ENCODE measurements around the gene SORCS1. TPM values are rescaled to one million over a fixed set of nuclear protein-coding genes. Genes with fewer than 3 reads are reported as not detected.

SORCS1 gene
- total and polyA plus RNA-seq, 2 of the 13 experiments (the other 11 are each of a cell fraction or from before 2014, with no cell fraction given): not detected

DNA sequence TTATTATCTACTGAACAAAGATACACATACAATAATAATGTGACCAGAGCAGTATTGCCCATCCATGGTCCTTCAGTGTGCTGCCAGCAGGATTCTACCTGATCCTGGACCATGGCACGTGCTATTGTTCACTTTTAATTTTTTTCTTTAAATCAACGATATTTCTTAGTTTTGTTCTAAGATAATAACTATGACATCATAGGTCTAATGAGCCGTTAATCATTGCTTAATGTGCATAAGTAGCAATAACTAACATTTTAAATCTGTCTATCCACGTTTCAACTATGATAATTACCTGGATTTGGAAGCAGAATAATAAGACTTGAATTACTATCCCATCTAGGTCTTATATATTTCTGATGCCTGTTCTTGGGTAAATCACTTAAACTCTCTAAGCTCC lies 253.8 kb downstream of the SORCS1 start:
- ATAC-seq: no peak
- 2% methylated on average over 4 of the region's 4 CpGs for WGBS (ENCODE audit: low lambda C conversion rate)
- no peak overlapping the region for H3K4me3 ChIP-seq (replicated peaks in 1 of 3; ENCODE audit: insufficient read depth in 1 of 3, low read depth in 2 of 3, low read length in 3 of 3)
- peaks cover 44% of the 10 kb centered on the region for H3K9me3 ChIP-seq (ENCODE audit: low read length)
- no TSS peak for BruUV-seq (replicated peaks)
- H3K79me2 ChIP-seq (ENCODE audit: insufficient read depth, low read length): no peaks in the 10 kb centered on the region
- intact Hi-C loops (cut with micrococcal nuclease; ENCODE audit: unreplicated experiment) (no loop called here), in situ Hi-C loops (cut with HindIII; ENCODE audit: extremely low pct_ligation_motif_present, low pct_unique_long_range_greater_than_20kb) (no loop called here)
- FAIRE-seq: no peak
- no peaks in the 10 kb centered on the region for H3K36me3 ChIP-seq (replicated peaks in 1 of 2; ENCODE audit: control insufficient read depth in 1 of 2, insufficient read depth in 2 of 2, low read length in 2 of 2)
- ChIA-PET POLR2A (no interaction called here), CTCF (ENCODE audit: low intra/inter-chr PET ratio, low total read pairs) (no interaction called here)
- H3K4me2 ChIP-seq (ENCODE audit: low read depth, low read length): no peak overlapping the region
- H3K27ac ChIP-seq (ENCODE audit: extremely low read length, insufficient read depth, low read length): no peak overlapping the region
- H2AFZ ChIP-seq (ENCODE audit: low read length): no peak overlapping the region
- no peak overlapping the region for H3K9ac ChIP-seq (ENCODE audit: insufficient read depth, low read depth, low read length)
- no peaks in the 10 kb centered on the region for H3K27me3 ChIP-seq (ENCODE audit: control insufficient read depth in 1 of 2, insufficient read depth in 2 of 2, low read length in 2 of 2)
- H3K4me1 ChIP-seq (ENCODE audit: insufficient read depth, low read length): no peaks in the 10 kb centered on the region
- TF ChIP-seq PRPF4 (IDR thresholded peaks at IDR 0.05; ENCODE audit: low read depth, low read length, poor library complexity, severe bottlenecking) (no peak), ZNF205 (CRISPR knock-in tag; IDR thresholded peaks at IDR 0.05) (no peak), MXD4 (CRISPR knock-in tag; IDR thresholded peaks at IDR 0.05) (no peak), ETV5 (CRISPR knock-in tag; IDR thresholded peaks at IDR 0.05; ENCODE audit: borderline replicate concordance) (no peak), ATF7 (IDR thresholded peaks at IDR 0.05) (peak; percentile 82), ATF7 (CRISPR knock-in tag; IDR thresholded peaks at IDR 0.05) (no peak)
- TF ChIP-seq, protein P1, sequence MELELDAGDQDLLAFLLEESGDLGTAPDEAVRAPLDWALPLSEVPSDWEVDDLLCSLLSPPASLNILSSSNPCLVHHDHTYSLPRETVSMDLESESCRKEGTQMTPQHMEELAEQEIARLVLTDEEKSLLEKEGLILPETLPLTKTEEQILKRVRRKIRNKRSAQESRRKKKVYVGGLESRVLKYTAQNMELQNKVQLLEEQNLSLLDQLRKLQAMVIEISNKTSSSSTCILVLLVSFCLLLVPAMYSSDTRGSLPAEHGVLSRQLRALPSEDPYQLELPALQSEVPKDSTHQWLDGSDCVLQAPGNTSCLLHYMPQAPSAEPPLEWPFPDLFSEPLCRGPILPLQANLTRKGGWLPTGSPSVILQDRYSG (CRISPR knock-in tag; IDR thresholded peaks at IDR 0.05): no peak
- TF ChIP-seq, protein P2, sequence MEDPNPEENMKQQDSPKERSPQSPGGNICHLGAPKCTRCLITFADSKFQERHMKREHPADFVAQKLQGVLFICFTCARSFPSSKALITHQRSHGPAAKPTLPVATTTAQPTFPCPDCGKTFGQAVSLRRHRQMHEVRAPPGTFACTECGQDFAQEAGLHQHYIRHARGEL (CRISPR knock-in tag; IDR thresholded peaks at IDR 0.05): no peak
- DNase-seq (ENCODE audit: low spot score): no peak
- no peaks in the 10 kb centered on the region for H4K20me1 ChIP-seq (ENCODE audit: insufficient read depth, low read length)

DNA sequence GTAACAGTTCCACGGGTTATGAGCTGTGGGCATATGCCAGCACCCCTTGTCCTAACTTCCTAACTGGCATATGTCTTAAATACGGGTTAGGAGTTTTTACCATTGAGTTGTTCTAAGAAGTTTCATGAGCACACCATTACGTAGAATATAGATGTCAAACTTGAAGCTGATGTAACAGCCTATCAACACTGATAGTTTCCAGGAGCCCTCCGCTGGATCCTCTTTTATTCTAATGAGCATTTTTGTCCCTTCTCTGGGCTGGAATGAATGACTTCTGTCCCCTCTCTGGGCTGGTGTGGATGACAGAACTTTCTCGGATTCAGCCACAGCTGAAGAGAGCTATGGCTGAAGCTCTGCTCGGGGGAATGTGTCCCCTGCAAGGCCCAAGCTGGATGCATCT lies 256.3 kb downstream of the SORCS1 start:
- no TSS peak for BruUV-seq (replicated peaks)
- FAIRE-seq (no peak), DNase-seq (ENCODE audit: low spot score) (no peak), ATAC-seq (no peak)
- Histone ChIP-seq H4K20me1 (ENCODE audit: insufficient read depth, low read length) (no peaks in the 10 kb centered on the region), H3K4me2 (ENCODE audit: low read depth, low read length) (no peak overlapping the region), H2AFZ (ENCODE audit: low read length) (no peak overlapping the region), H3K27ac (ENCODE audit: extremely low read length, insufficient read depth, low read length) (no peak overlapping the region), H3K27me3 (ENCODE audit: control insufficient read depth in 1 of 2, insufficient read depth in 2 of 2, low read length in 2 of 2) (no peaks in the 10 kb centered on the region), H3K36me3 (replicated peaks in 1 of 2; ENCODE audit: control insufficient read depth in 1 of 2, insufficient read depth in 2 of 2, low read length in 2 of 2) (no peaks in the 10 kb centered on the region), H3K79me2 (ENCODE audit: insufficient read depth, low read length) (no peaks in the 10 kb centered on the region), H3K9me3 (ENCODE audit: low read length) (peaks cover 27% of the 10 kb centered on the region), H3K4me3 (replicated peaks in 1 of 3; ENCODE audit: insufficient read depth in 1 of 3, low read depth in 2 of 3, low read length in 3 of 3) (no peak overlapping the region), H3K4me1 (ENCODE audit: insufficient read depth, low read length) (no peaks in the 10 kb centered on the region), H3K9ac (ENCODE audit: insufficient read depth, low read depth, low read length) (no peak overlapping the region)
- CTCF ChIA-PET (ENCODE audit: low intra/inter-chr PET ratio, low total read pairs): no interaction called here
- in situ Hi-C loops (cut with HindIII; ENCODE audit: extremely low pct_ligation_motif_present, low pct_unique_long_range_greater_than_20kb): no loop called here
- 30% methylated on average over 6 of the region's 6 CpGs for WGBS (ENCODE audit: low lambda C conversion rate)
- POLR2A ChIA-PET: no interaction called here
- TF ChIP-seq ZNF549 (CRISPR knock-in tag; IDR thresholded peaks at IDR 0.05) (no peak), HIVEP1 (CRISPR knock-in tag; IDR thresholded peaks at IDR 0.05) (no peak), ZNF292 (CRISPR knock-in tag; IDR thresholded peaks at IDR 0.05; ENCODE audit: borderline replicate concordance, low read depth) (no peak), ZNF652 (CRISPR knock-in tag; IDR thresholded peaks at IDR 0.05; ENCODE audit: borderline replicate concordance, low read depth) (no peak), WIZ (CRISPR knock-in tag; IDR thresholded peaks at IDR 0.05) (no peak), ZC3H13 (CRISPR knock-in tag; IDR thresholded peaks at IDR 0.05) (no peak)
- intact Hi-C loops (cut with micrococcal nuclease; ENCODE audit: unreplicated experiment): no loop called here

Measured in HepG2 (cell line).